CD4-positive, alpha-beta T cell (primary cell): ENCODE measurements around the gene GSTP1. TPM values are rescaled to one million over a fixed set of nuclear protein-coding genes. Genes with fewer than 3 reads are reported as not detected.
"Not testable (repeated sequence)": the region's sequence is repeated elsewhere in the genome, so short reads cannot be mapped to it uniquely, and the experiment has no call there.

ENCODE experiments used
- ATAC-seq: fragments of 200-7000 bp; cut with Tn5 transposase; one replicate; pipeline ENCODE4 v1.10.0; 2022; ENCODE audit warnings: mild to moderate bottlenecking; ENCODE audit not compliant: poor library complexity
- CTCF ChIA-PET: fragments of 350-600 bp; sonication (Branson Sonifier 250); formaldehyde crosslinking; loops from one replicate; lab custom pipeline; 2021; ENCODE audit warnings: antibody characterized with exemption, inconsistent platforms; lab: Charles Lee
- POLR2A ChIA-PET: fragments of 350-600 bp; sonication (Branson Sonifier 250); formaldehyde crosslinking; loops from one replicate; lab custom pipeline; 2021; ENCODE audit warnings: antibody characterized with exemption, inconsistent platforms; lab: Charles Lee
- DNase-seq, 14 experiments: peaks; one replicate each; pipeline ENCODE4 v3.0.0-alpha.2; 2013 to 2020; ENCODE audit warnings: mixed read lengths in 2 of 14
- H3K27ac ChIP-seq, 2 donors: one replicate each; pipeline versions ENCODE4 v1.5.1 to v1.7.0; 2013; ENCODE audit warnings: low read length in 2 of 2, low read depth in 1 of 2, mild to moderate bottlenecking in 1 of 2
- H3K27me3 ChIP-seq, 2 experiments: 1 replicate in 1 of 2; 2 replicates in 1 of 2; pipeline versions ENCODE4 v1.6.1 to v1.7.0; 2013; ENCODE audit warnings: low read length in 2 of 2, control low read depth in 1 of 2, mild to moderate bottlenecking in 1 of 2, moderate library complexity in 1 of 2; ENCODE audit not compliant: insufficient read depth in 2 of 2, control insufficient read depth in 1 of 2
- H3K36me3 ChIP-seq: one replicate; pipeline ENCODE4 v1.6.1; 2013; ENCODE audit warnings: low read length, control low read depth; ENCODE audit not compliant: insufficient read depth
- H3K4me1 ChIP-seq: one replicate; pipeline ENCODE4 v1.6.1; 2013; ENCODE audit warnings: low read length, control low read depth; ENCODE audit not compliant: insufficient read depth
- H3K4me3 ChIP-seq: one replicate; pipeline ENCODE4 v1.5.1; 2013; ENCODE audit warnings: mild to moderate bottlenecking, low read length, moderate library complexity
- H3K9me3 ChIP-seq, 2 experiments: 1 replicate in 1 of 2; 2 replicates in 1 of 2; pipeline versions ENCODE4 v1.6.1 to v1.7.0; 2013; ENCODE audit warnings: low read length in 2 of 2, mild to moderate bottlenecking in 2 of 2, control low read depth in 1 of 2, moderate library complexity in 1 of 2; ENCODE audit not compliant: control insufficient read depth in 1 of 2, insufficient read depth in 1 of 2
- H3K27ac Mint-ChIP-seq: one replicate; pipeline ENCODE4 v1.8.0; 2020; ENCODE audit warnings: mixed read lengths
- H3K27me3 Mint-ChIP-seq: one replicate; pipeline ENCODE4 v1.8.0; 2021; ENCODE audit warnings: mixed read lengths
- H3K36me3 Mint-ChIP-seq: one replicate; pipeline ENCODE4 v1.8.0; 2021; ENCODE audit warnings: low read depth, mixed read lengths
- H3K4me1 Mint-ChIP-seq: one replicate; pipeline ENCODE4 v1.8.0; 2021; ENCODE audit warnings: low read depth, mixed read lengths
- H3K4me3 Mint-ChIP-seq: one replicate; pipeline ENCODE4 v1.8.0; 2020; ENCODE audit warnings: mild to moderate bottlenecking, mixed read lengths
- H3K9me3 Mint-ChIP-seq: one replicate; pipeline ENCODE4 v1.8.0; 2020; ENCODE audit warnings: mixed read lengths
- intact Hi-C, 2 experiments: fragments of 100-400 bp; cut with DNase I in 1 of 2; cut with micrococcal nuclease in 1 of 2; formaldehyde crosslinking; loops; one replicate each; pipeline versions ENCODE4 v1.15.1 to v1.9.0; 2023 to 2025; cut with DNase I, micrococcal nuclease
- total RNA-seq, 174 experiments: library from RNA in 2 of 174; stranded (reverse) in 2 of 174; gene quantifications; one replicate each; pipeline ENCODE4 v1.2.3 and lab custom pipeline; 2021 to 2026
- TF ChIP-seq, protein P1 (sequence below): fragments of 200-600 bp; IDR thresholded peaks from one replicate; pipeline ENCODE4 v1.8.0; 2022; ENCODE audit warnings: antibody characterized with exemption, mild to moderate bottlenecking

Gene GSTP1
- total RNA-seq, 2 experiments from 2014 or later, result 60.1 to 62.8 TPM

DNA sequence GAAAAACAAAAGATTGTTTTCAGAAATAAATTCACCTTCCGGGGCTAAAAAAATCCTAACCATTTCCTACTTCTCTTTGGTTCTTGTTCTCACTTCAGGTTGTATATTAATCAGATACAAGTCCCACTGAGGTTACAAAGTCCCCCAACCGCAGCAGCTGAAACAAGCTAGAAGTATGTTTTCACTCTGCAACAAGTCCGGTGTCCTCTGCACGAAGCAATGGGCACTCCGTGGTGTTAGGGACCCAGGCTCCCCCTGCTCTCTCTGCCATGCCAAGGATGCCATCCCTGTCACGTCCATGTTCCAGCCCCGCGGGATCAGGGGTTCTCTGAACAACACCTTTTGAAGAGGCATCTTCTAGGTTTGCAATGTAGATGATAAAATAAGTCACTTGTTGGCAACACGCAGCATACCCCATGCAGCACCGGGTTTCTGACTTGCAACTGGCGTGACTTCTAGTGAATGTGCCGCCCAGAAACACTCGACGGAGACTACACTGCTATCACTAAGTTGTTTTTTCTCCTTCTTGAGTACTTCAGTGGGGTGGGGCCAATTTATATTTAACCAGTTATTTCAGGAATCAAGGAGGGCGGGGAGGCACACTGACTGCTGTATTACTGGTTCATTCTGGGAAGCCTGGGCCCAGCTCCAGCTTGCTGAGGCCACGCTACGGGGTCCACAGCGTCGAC is 25.4 kb upstream of the GSTP1 start:
- Mint-ChIP-seq H3K9me3 (no peaks in the 10 kb centered on the region), H3K27me3 (peaks cover 9% of the 10 kb centered on the region), H3K4me3 (no peak overlapping the region), H3K27ac (no peak overlapping the region), H3K36me3 (no peaks in the 10 kb centered on the region), H3K4me1 (no peaks in the 10 kb centered on the region)
- intact Hi-C loops, result no loop called here
- ChIA-PET CTCF (no interaction called here), POLR2A (interaction anchor here (0.6 kb wide), 1 partner anchor 424 kb away, joined by 3 read pairs; no protein-coding TSS in a partner anchor)
- TF ChIP-seq, protein P1, sequence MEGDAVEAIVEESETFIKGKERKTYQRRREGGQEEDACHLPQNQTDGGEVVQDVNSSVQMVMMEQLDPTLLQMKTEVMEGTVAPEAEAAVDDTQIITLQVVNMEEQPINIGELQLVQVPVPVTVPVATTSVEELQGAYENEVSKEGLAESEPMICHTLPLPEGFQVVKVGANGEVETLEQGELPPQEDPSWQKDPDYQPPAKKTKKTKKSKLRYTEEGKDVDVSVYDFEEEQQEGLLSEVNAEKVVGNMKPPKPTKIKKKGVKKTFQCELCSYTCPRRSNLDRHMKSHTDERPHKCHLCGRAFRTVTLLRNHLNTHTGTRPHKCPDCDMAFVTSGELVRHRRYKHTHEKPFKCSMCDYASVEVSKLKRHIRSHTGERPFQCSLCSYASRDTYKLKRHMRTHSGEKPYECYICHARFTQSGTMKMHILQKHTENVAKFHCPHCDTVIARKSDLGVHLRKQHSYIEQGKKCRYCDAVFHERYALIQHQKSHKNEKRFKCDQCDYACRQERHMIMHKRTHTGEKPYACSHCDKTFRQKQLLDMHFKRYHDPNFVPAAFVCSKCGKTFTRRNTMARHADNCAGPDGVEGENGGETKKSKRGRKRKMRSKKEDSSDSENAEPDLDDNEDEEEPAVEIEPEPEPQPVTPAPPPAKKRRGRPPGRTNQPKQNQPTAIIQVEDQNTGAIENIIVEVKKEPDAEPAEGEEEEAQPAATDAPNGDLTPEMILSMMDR, result no peak
- no peaks in the 10 kb centered on the region for H3K4me1 ChIP-seq
- no peak overlapping the region for H3K4me3 ChIP-seq
- DNase-seq (no peak), ATAC-seq (no peak)
- H3K27me3 ChIP-seq, result no peaks in the 10 kb centered on the region
- H3K36me3 ChIP-seq, result no peaks in the 10 kb centered on the region
- H3K9me3 ChIP-seq, result no peaks in the 10 kb centered on the region
- no peak overlapping the region for H3K27ac ChIP-seq

DNA sequence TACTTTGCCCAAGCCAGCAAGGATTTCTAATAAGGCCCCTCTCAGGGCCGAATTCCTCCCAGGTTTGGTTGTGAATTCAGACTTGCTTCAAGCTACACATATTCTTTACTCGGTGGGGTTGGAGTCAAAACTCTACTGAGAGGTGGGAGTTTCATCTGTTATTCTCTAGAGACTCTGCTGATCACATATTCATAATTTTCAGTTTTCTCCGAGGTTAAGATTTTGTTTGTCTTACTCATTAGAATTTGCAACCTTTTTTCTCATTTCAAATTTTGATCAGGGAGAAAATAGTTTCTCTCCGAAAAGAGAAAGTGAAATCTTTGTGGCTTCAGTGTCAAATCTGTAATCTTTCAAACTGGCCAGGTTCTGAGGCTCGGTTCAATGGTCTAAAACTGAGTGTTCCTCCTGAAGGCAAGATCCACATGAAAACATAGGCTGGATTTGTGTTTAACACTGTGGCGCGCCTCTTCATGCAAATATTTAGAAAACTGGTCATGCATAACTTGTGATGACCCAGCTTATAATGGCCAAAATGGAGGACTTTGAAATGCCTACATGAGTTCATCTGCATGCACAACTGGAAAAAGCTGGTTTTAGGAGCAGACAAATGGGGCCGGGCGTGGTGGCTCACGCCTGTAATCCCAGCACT is 21.5 kb upstream of the GSTP1 start:
- peaks cover 5% of the 10 kb centered on the region for H3K27me3 Mint-ChIP-seq
- no peaks in the 10 kb centered on the region for H3K27me3 ChIP-seq
- intact Hi-C loops, result no loop called here
- ChIA-PET POLR2A (no interaction called here), CTCF (interaction anchor here (1.1 kb wide), 1 partner anchor 10 kb away, joined by 3 read pairs; no protein-coding TSS in a partner anchor)
- TF ChIP-seq, protein P1, result no peak
- H3K27ac ChIP-seq, result no peak overlapping the region
- H3K9me3 ChIP-seq, result no peaks in the 10 kb centered on the region
- no peak overlapping the region for H3K4me3 Mint-ChIP-seq
- ATAC-seq, result no peak
- H3K4me1 Mint-ChIP-seq, result no peaks in the 10 kb centered on the region
- H3K4me3 ChIP-seq, result no peak overlapping the region
- H3K36me3 ChIP-seq, result no peaks in the 10 kb centered on the region
- no peak for DNase-seq
- no peak overlapping the region for H3K27ac Mint-ChIP-seq
- no peaks in the 10 kb centered on the region for H3K9me3 Mint-ChIP-seq
- no peaks in the 10 kb centered on the region for H3K4me1 ChIP-seq
- no peaks in the 10 kb centered on the region for H3K36me3 Mint-ChIP-seq

DNA sequence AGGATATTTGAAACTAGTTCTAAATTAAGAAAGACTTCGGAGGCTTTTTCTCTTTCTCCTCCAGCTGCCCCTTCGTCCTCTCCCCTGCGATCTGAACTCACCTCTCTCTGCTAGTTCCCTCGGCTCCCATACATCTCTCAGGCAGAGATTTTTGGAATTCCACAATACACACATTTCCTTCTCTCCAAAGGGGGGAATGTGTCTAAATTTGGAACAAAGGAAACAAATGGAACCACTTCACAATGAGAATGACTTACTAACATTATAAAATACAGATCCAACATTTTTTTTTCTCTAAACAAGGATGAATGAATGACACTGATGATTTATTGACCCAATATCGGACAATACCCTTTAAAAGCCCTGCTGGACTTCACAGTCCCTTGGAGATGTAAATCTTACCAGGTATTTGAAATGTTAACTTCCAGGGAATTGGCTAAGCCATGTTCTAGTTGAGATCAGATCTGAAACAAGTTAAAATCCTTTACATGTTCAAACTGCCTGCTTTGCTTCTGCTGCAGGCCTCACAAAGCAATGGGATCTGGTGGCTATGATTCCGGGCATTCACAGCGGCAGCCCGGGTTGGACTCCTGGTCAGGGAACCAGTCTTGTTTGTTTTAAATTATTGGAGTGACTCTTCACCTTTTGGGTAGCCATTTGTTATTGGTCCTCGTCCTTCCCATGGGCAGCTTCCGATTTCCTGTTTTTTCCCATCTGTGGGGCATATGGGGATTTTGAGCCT is 20.5 kb upstream of the GSTP1 start:
- H3K27ac Mint-ChIP-seq, result no peak overlapping the region
- POLR2A ChIA-PET, result no interaction called here
- CTCF ChIA-PET, result interaction anchor here (1.1 kb wide), 1 partner anchor 9 kb away, joined by 3 read pairs; no protein-coding TSS in a partner anchor
- peaks cover 5% of the 10 kb centered on the region for H3K27me3 Mint-ChIP-seq
- TF ChIP-seq, protein P1, result no peak
- no peaks in the 10 kb centered on the region for H3K36me3 ChIP-seq
- H3K27ac ChIP-seq, result no peak overlapping the region
- no peaks in the 10 kb centered on the region for H3K9me3 ChIP-seq
- DNase-seq (no peak), ATAC-seq (no peak)
- no peaks in the 10 kb centered on the region for H3K9me3 Mint-ChIP-seq
- H3K4me3 Mint-ChIP-seq, result no peak overlapping the region
- H3K36me3 Mint-ChIP-seq, result no peaks in the 10 kb centered on the region
- no peaks in the 10 kb centered on the region for H3K4me1 Mint-ChIP-seq
- H3K27me3 ChIP-seq, result no peaks in the 10 kb centered on the region
- H3K4me3 ChIP-seq, result no peak overlapping the region
- no peaks in the 10 kb centered on the region for H3K4me1 ChIP-seq
- intact Hi-C loops, result no loop called here

DNA sequence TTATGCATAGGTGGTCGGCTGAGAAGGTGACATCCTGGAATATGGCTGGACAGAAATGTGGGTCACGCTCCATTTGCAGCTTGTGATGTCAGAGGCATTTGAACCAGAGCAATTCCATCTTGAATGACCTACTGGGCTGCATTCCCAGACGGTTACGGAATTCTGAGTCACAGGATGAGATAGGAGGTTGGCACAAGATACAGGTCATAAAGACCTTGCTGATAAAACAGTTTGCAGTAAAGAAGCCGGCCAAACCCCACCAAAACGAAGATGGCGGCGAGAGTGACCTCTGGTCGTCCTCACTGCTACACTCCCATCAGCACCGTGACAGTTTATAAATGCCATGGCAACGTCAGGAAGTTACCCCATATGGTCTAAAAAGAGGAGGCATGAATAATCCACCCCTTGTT is 19.9 kb upstream of the GSTP1 start:
- intact Hi-C loops, result not testable (repeated sequence)

More for the DNA sequence above, 19.9 kb upstream of the GSTP1 start:
- H3K4me3 ChIP-seq, H3K4me1 Mint-ChIP-seq, H3K9me3 ChIP-seq, ATAC-seq, H3K36me3 ChIP-seq, H3K4me3 Mint-ChIP-seq, CTCF ChIA-PET, H3K4me1 ChIP-seq, H3K27me3 ChIP-seq, H3K27me3 Mint-ChIP-seq, POLR2A ChIA-PET, H3K27ac ChIP-seq, H3K27ac Mint-ChIP-seq, H3K36me3 Mint-ChIP-seq, H3K9me3 Mint-ChIP-seq, DNase-seq: not testable (repeated sequence)
